Measurements from ENCODE around the gene PITPNM1.

The PITPNM1 gene

GRCh38 chr11:67501854-67502253 lies 3.3 kb downstream of the PITPNM1 start:
- DNase-seq, result no peak

- no peak for DNase-seq
These were observed 4.1 kb downstream of the PITPNM1 start for GRCh38 chr11:67500831-67501715.

- no peak for DNase-seq
These were observed 4.7 kb downstream of the PITPNM1 start for GRCh38 chr11:67500484-67500821.

GRCh38 chr11:67499808-67500483 lies 5.2 kb downstream of the PITPNM1 start:
- no peak for DNase-seq

GRCh38 chr11:67498544-67498972 lies 6.6 kb downstream of the PITPNM1 start:
- DNase-seq, result no peak

- no peak for DNase-seq
These were observed 7.4 kb downstream of the PITPNM1 start for GRCh38 chr11:67497656-67498291.

GRCh38 chr11:67496113-67496512 lies 9.1 kb downstream of the PITPNM1 start:
- DNase-seq, result no peak

GRCh38 chr11:67495234-67496005 lies 9.7 kb downstream of the PITPNM1 start:
- no peak for DNase-seq

GRCh38 chr11:67494371-67495233 lies 10.6 kb downstream of the PITPNM1 start:
- no peak for DNase-seq

GRCh38 chr11:67493548-67494370 lies 11.4 kb downstream of the PITPNM1 start:
- DNase-seq, result no peak

- no peak for DNase-seq
These were observed 12.2 kb downstream of the PITPNM1 start for GRCh38 chr11:67492801-67493547.

- no peak for DNase-seq
These were observed 13.0 kb downstream of the PITPNM1 start for GRCh38 chr11:67492069-67492727.

- no peak for DNase-seq
These were observed 13.7 kb downstream of the PITPNM1 start for GRCh38 chr11:67491276-67492068.

- DNase-seq, result no peak
These were observed 14.5 kb downstream of the PITPNM1 start for GRCh38 chr11:67490727-67491065.

- DNase-seq, result no peak
These were observed 15.1 kb downstream of the PITPNM1 start for GRCh38 chr11:67489885-67490726.

GRCh38 chr11:67489203-67489884 lies 15.8 kb downstream of the PITPNM1 start:
- DNase-seq, result no peak

GRCh38 chr11:67486481-67487195 lies 18.5 kb downstream of the PITPNM1 start:
- DNase-seq, result no peak
